ENCODE data around the gene DLK1.

DNA sequence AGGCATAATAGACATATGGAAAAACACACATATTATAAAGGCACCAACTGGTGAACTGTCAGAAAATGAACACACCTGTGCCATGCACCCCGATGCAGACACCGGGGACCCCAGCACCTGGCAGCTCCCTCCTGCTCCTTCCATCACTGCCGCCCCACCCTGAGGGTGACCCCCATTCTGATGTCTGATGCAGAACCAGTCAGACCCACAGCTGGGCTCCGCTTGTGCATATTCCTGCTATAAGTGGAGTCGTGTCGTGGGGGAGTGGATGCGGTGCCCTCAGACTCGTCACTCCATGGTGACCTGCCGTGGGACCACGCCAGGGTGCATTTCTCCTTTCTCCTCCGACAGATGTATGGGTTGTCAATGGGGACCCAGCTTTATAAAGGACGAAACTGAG lies 53.6 kb downstream of the DLK1 start:
- TF ChIP-seq EP300 (IDR thresholded peaks at IDR 0.05; ENCODE audit: borderline replicate concordance) (no peak), TEAD4 (IDR thresholded peaks at IDR 0.05) (no peak)
- TF ChIP-seq, protein P1, sequence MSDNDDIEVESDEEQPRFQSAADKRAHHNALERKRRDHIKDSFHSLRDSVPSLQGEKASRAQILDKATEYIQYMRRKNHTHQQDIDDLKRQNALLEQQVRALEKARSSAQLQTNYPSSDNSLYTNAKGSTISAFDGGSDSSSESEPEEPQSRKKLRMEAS (IDR thresholded peaks at IDR 0.05) = no peak
- TF ChIP-seq, protein P2, sequence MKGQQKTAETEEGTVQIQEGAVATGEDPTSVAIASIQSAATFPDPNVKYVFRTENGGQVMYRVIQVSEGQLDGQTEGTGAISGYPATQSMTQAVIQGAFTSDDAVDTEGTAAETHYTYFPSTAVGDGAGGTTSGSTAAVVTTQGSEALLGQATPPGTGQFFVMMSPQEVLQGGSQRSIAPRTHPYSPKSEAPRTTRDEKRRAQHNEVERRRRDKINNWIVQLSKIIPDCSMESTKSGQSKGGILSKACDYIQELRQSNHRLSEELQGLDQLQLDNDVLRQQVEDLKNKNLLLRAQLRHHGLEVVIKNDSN (IDR thresholded peaks at IDR 0.05) = no peak
